Measurements from ENCODE around the gene TRPV3.
"Not testable (repeated sequence)": the region's sequence is repeated elsewhere in the genome, so short reads cannot be mapped to it uniquely, and the experiment has no call there.

Gene TRPV3

GRCh38 chr17:3557768-3558583 lies at the start of gene TRPV3:
TRPV3 (minus strand) TSS chr17:3557812; CDS start chr17:3554850, 2,962 bp downstream.
- no peak for DNase-seq (ENCODE audit: low read depth)

- DNase-seq (ENCODE audit: low read depth) = no peak
Measured at GRCh38 chr17:3603870-3604259, 46.3 kb upstream of the TRPV3 start.

- no peak for DNase-seq (ENCODE audit: low read depth)
Measured at GRCh38 chr17:3603119-3603869, 45.7 kb upstream of the TRPV3 start.

GRCh38 chr17:3602499-3602898 lies 44.9 kb upstream of the TRPV3 start:
- DNase-seq (ENCODE audit: low read depth) = no peak

GRCh38 chr17:3600529-3601205 lies 43.1 kb upstream of the TRPV3 start:
- no peak for DNase-seq (ENCODE audit: low read depth)

GRCh38 chr17:3598078-3598477 lies 40.5 kb upstream of the TRPV3 start:
- DNase-seq (ENCODE audit: low read depth) = no peak

GRCh38 chr17:3596804-3597464 lies 39.3 kb upstream of the TRPV3 start:
- DNase-seq (ENCODE audit: low read depth) = no peak

- no peak for DNase-seq (ENCODE audit: low read depth)
Measured at GRCh38 chr17:3594976-3595375, 37.4 kb upstream of the TRPV3 start.

- no peak for DNase-seq (ENCODE audit: low read depth)
Measured at GRCh38 chr17:3594051-3594800, 36.6 kb upstream of the TRPV3 start.

- DNase-seq (ENCODE audit: low read depth) = no peak
Measured at GRCh38 chr17:3593384-3593783, 35.8 kb upstream of the TRPV3 start.

GRCh38 chr17:3592216-3592860 lies 34.7 kb upstream of the TRPV3 start:
- no peak for DNase-seq (ENCODE audit: low read depth)

GRCh38 chr17:3590768-3591167 lies 33.2 kb upstream of the TRPV3 start:
- DNase-seq (ENCODE audit: low read depth) = no peak

GRCh38 chr17:3590231-3590630 lies 32.6 kb upstream of the TRPV3 start:
- DNase-seq (ENCODE audit: low read depth) = no peak

- no peak for DNase-seq (ENCODE audit: low read depth)
Measured at GRCh38 chr17:3589784-3590183, 32.2 kb upstream of the TRPV3 start.

GRCh38 chr17:3585826-3586225 lies 28.2 kb upstream of the TRPV3 start:
- no peak for DNase-seq (ENCODE audit: low read depth)

GRCh38 chr17:3583456-3583855 lies 25.8 kb upstream of the TRPV3 start:
- no peak for DNase-seq (ENCODE audit: low read depth)

GRCh38 chr17:3582915-3583314 lies 25.3 kb upstream of the TRPV3 start:
- no peak for DNase-seq (ENCODE audit: low read depth)

GRCh38 chr17:3578667-3579066 lies 21.1 kb upstream of the TRPV3 start:
- DNase-seq (ENCODE audit: low read depth) = not testable (repeated sequence)

- DNase-seq (ENCODE audit: low read depth) = no peak
Measured at GRCh38 chr17:3576970-3577369, 19.4 kb upstream of the TRPV3 start.

- no peak for DNase-seq (ENCODE audit: low read depth)
Measured at GRCh38 chr17:3575511-3575910, 17.9 kb upstream of the TRPV3 start.

GRCh38 chr17:3574231-3574630 lies 16.6 kb upstream of the TRPV3 start:
- DNase-seq (ENCODE audit: low read depth) = no peak

All from HS-27A (cell line).